NCI-H446 treated with DMSO at 0.1 percent for 48 hours (cell line): Measurements from ENCODE around the gene PCDHGB7.
"Not testable (repeated sequence)": the region's sequence is repeated elsewhere in the genome, so short reads cannot be mapped to it uniquely, and the experiment has no call there.

Experiments used
- DNase-seq: peaks from one replicate; lab custom pipeline; 2025; lab: John Stamatoyannopoulos, UW

PCDHGB7 gene

GRCh38 chr5:141417494-141418172 is at the start of gene PCDHGB7:
PCDHGB7 (plus strand) TSS chr5:141417677; CDS start chr5:141417860, 183 bp downstream.
- DNase-seq, result peak; percentile 20

GRCh38 chr5:141369994-141370848 is 47.3 kb upstream of the PCDHGB7 start, which contains the start of gene PCDHGB3:
PCDHGB3 (plus strand) TSS chr5:141370242; CDS start chr5:141370395, 153 bp downstream.
- no peak for DNase-seq

GRCh38 chr5:141371572-141372475 is 45.7 kb upstream of the PCDHGB7 start:
- DNase-seq, result no peak

- DNase-seq, result no peak
Observed at GRCh38 chr5:141373673-141374317, 43.7 kb upstream of the PCDHGB7 start, which contains the start of gene PCDHGA6. PCDHGA6 (plus strand) TSS chr5:141373891; CDS start chr5:141374084, 193 bp downstream.

- DNase-seq, result no peak
Observed at GRCh38 chr5:141374627-141375026, 42.9 kb upstream of the PCDHGB7 start.

- DNase-seq, result not testable (repeated sequence)
Observed at GRCh38 chr5:141375444-141376155, 41.9 kb upstream of the PCDHGB7 start.

GRCh38 chr5:141382469-141383294 is 34.8 kb upstream of the PCDHGB7 start, which contains the start of gene PCDHGA7:
PCDHGA7 (plus strand) TSS chr5:141382742; CDS start chr5:141382900, 158 bp downstream.
- no peak for DNase-seq

GRCh38 chr5:141383345-141383744 is 34.1 kb upstream of the PCDHGB7 start:
- DNase-seq, result no peak

- DNase-seq, result no peak
Observed at GRCh38 chr5:141384471-141385267, 32.8 kb upstream of the PCDHGB7 start.

GRCh38 chr5:141387557-141388311 is 29.7 kb upstream of the PCDHGB7 start, which contains the start of gene PCDHGB4:
PCDHGB4 (plus strand) TSS chr5:141387698; CDS start chr5:141387885, 187 bp downstream.
- not testable (repeated sequence) for DNase-seq

GRCh38 chr5:141388661-141389060 is 28.8 kb upstream of the PCDHGB7 start:
- no peak for DNase-seq

- DNase-seq, result no peak
Observed at GRCh38 chr5:141389153-141390042, 28.1 kb upstream of the PCDHGB7 start.

- DNase-seq, result no peak
Observed at GRCh38 chr5:141392429-141393198, 24.9 kb upstream of the PCDHGB7 start, which contains the start of gene PCDHGA8. PCDHGA8 (plus strand) TSS chr5:141392633; CDS start chr5:141392814, 181 bp downstream.

GRCh38 chr5:141393267-141393666 is 24.2 kb upstream of the PCDHGB7 start:
- no peak for DNase-seq

- DNase-seq, result not testable (repeated sequence)
Observed at GRCh38 chr5:141394401-141395187, 22.9 kb upstream of the PCDHGB7 start.
